ENCODE measurements around the gene OLIG2.

Gene OLIG2

GRCh38 chr21:33025489-33026442 lies at the start of gene OLIG2:
OLIG2 (plus strand) TSS chr21:33025935; CDS start chr21:33026863, 928 bp downstream.
- no peak for DNase-seq

GRCh38 chr21:32976791-32977190 lies 48.9 kb upstream of the OLIG2 start:
- DNase-seq = no peak

GRCh38 chr21:32977216-32977615 lies 48.5 kb upstream of the OLIG2 start:
- no peak for DNase-seq

GRCh38 chr21:32978331-32979270 lies 47.1 kb upstream of the OLIG2 start:
- no peak for DNase-seq

DNA sequence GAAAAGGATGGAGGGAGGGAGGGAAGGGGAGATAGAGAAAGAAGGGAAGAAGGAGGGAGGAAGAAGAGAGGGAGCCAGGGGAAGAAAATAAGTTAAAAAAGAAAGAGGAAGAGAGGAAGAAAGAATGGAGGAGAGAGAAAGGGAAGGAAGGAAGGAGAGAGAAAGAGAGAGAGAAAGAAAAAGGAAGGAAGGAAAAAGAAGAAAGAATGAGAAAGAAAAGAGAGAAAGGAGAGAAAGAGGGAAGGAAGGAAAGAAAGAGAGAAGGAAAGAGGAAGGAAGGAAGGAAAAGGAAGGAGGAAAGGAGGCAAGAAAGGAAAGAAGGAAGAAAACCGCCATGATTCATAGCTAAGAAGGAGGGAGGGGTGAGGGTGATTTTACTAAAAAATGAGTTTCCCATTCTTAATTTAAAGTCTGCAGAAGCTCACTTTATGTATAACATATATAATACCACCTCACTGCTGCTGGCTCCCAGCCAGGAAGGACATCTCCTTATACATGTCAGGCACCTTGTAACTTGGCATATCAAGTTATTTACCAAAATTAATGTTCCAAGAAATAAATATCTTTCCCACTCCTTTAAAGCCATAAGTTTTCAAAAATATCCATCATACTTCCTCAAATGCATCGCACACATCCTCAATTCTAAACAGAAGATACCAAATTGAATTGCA lies 46.0 kb upstream of the OLIG2 start:
- no peak for DNase-seq

GRCh38 chr21:32981096-32981495 lies 44.6 kb upstream of the OLIG2 start:
- no peak for DNase-seq

- no peak for DNase-seq
These were observed 35.1 kb upstream of the OLIG2 start for GRCh38 chr21:32990666-32991065.

DNA sequence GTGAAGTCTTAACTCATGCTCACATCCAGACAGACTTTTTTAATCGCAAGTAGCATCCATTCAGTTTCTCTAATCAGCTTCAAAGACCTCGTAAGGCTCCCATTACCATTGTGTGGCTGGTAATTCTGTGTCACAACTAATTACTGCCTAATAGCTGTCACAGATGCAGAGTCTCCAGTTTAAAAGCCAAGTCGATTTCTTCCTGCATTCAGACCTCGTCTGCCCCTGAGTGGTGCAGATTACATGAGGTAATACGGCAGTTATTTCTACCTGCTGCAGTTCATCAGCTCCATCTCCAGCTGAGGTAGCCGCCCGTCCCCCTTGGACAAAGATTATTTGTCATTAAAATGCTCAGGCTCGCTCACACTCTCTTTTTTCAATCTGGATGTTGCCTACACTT lies 34.4 kb upstream of the OLIG2 start:
- no peak for DNase-seq

GRCh38 chr21:32993894-32994293 lies 31.8 kb upstream of the OLIG2 start:
- no peak for DNase-seq

- DNase-seq = no peak
These were observed 31.4 kb upstream of the OLIG2 start for GRCh38 chr21:32994305-32994704.

DNA sequence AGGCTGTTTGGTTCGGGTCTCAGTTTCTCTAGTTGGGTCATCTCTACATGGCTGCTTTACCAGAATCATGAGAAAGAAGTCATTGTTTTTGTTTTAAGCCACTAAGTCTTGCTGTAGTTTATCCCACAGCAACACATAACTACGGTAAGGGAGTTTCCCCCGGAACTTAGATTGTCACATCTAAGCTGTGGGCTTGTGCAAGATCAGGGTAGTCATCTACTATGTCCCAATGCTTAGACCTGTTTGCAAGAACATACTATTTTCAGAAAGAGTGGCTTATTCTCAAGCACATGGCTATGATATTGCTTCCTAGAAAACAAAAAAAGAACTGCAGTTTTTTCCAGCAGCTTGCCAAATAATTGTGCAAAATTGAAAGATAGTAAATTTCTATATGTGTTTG lies 18.0 kb upstream of the OLIG2 start:
- DNase-seq = no peak

GRCh38 chr21:33008333-33009051 lies 17.2 kb upstream of the OLIG2 start:
- DNase-seq = no peak

DNA sequence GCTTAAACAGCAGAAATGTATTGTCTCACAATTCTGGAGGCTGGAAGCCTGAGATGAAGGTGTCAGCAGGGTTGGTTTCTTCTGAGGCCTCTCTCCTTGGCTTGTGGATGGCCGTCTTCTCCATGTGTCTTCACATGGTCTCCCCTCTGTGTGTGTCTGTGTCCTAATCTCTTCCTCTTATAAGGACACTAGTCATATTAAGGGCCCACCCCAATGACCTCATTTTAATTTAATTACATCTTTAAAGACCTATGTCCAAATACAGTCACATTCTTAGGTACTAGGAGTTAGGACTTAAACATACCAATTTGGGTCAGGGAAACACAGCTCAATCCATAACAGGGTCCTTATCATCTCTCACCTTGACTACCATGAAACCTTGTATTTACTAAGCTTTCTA lies 14.8 kb upstream of the OLIG2 start:
- no peak for DNase-seq

DNA sequence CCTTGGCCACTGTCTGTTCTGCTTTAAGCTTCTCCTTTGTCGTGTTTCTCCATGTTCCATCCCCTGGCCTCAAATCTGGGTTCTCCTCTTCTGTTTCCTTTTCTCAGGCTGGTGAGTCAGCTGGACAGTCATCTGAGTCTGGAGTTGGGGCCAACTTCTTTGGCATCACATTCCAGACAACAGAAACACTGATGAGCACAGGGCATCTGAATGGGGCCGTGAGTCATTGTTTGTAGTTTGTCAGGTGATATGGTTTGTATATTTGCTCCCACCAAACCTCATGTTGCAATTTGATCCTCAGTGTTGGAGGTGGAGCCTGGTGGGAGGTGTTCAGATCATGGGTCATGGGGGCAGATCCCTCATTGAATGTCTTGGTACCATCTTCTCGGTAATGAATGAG lies 14.3 kb upstream of the OLIG2 start:
- DNase-seq = no peak

GRCh38 chr21:33013626-33014025 lies 12.1 kb upstream of the OLIG2 start:
- DNase-seq = no peak

- DNase-seq = no peak
These were observed 11.4 kb upstream of the OLIG2 start for GRCh38 chr21:33014331-33014730.

GRCh38 chr21:33015096-33015495 lies 10.6 kb upstream of the OLIG2 start:
- DNase-seq = no peak

- no peak for DNase-seq
These were observed 10.0 kb upstream of the OLIG2 start for GRCh38 chr21:33015756-33016155.

DNA sequence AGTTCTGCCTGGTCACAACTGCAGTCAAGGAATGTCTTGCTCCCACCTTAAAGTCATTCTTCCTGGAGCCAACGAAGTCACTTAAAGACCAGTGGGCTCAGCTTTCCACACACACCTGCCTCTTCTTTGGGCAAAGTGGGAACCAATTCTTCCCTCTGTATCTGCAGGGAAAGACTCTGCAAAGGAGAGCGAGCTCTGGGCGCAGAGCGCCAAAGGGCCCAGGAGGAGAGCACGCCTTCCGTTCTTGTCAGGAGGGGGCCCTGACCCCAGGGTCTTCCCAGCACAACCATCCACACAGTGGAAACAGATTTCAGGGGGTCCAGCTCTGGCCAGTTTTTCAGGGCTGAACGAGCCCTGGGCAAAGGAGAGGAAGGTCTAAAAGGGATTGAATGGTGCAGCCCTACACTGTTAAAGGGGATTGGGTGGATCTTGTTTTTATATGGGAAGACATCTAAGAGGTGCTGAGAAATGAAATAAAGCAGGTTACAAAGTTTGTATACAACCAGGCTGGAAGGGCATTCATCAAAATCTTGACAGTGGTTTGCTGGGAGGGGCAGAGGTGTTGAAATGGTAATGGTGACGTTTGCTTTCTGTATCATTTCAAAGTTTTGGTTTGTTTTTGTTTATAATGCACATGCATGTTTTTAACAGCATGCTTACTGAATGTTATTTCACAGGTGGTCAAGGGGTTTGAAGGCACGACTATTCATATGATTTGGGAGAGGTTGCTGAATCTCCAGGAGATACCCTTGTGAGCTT lies 6.8 kb upstream of the OLIG2 start:
- DNase-seq = no peak

DNA sequence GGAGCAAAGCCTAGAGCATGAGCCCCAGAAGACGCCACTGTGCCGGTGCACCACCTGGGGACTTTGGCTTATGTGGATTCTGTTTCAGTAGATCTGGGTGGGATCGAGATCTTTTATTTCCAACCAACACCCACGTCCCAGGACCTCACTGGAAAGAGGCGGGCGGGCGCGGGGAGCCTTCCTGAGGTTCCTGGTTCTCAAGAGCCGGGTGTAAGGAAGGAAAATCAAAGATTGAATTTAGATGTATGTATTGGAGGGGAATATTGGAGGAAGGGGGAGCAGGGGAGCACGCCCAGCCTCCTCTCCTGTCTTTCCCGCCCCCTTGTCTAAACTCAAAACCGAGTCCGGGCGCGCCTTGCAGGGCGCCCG lies 6.2 kb upstream of the OLIG2 start:
- DNase-seq = no peak

DNA sequence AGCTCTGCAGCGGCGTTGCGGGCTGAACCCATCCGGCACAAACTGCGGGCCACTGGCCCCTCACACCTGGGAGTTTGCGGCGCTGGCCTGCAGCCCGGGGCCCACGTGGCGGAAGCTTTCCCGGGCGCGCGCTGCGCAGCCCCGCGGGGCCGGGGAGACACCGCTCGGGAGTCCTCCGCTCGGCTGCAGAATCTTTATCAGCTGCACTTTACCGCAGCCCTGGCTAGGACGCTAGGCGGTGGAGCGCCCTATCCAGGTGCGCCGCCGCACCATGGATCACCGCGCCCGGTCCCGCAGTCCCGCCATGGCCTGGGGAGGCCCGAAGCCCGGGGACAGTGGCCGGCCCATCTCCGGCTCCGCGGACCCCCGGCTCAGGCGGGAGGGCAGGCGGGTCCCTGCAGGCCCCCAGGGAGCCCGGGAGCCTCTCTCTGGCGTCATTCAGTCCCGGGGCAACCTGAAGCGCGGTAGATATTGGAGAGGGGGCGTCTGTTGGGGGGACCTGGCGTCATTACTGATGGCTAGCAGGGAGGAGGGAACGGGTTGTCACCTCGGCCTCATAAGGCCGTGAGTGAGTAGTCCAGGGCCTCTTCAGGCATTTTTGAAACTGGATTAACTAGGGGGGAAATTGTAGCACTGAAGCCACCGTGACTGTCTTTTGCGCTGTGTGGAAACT lies 5.7 kb upstream of the OLIG2 start:
- DNase-seq = no peak

All from activated CD4-positive, alpha-beta T cell treated with anti-CD3 and anti-CD28 coated beads, Interleukin-2, amount 50 U/mL, for 1 hour (primary cell).